ENCODE results near the gene LRMDA. TPM values are rescaled to one million over a fixed set of nuclear protein-coding genes. Genes with fewer than 3 reads are reported as not detected.

LRMDA gene
- total and polyA plus RNA-seq, 2 donors (not counting 3 experiments of a cell fraction or from before 2014, with no cell fraction given) = 9.7 to 18.0 TPM

- Histone ChIP-seq H3K4me3 (replicated peaks in 1 of 3; ENCODE audit: insufficient read depth in 1 of 3, low read depth in 1 of 3, low read length in 3 of 3) (no peak overlapping the region), H3K27ac (ENCODE audit: insufficient read depth, low read depth, low read length) (no peak overlapping the region), H3K4me1 (ENCODE audit: control insufficient read depth, extremely low read depth, insufficient read depth, low read length) (no peaks in the 10 kb centered on the region), H3K27me3 (ENCODE audit: control insufficient read depth in 2 of 2, insufficient read depth in 2 of 2, low read length in 2 of 2) (peaks cover 0 to 1% of the 10 kb centered on the region in 2 experiments), H3K36me3 (ENCODE audit: control insufficient read depth in 2 of 2, extremely low read depth in 1 of 2, insufficient read depth in 2 of 2, low read length in 2 of 2) (no peaks in the 10 kb centered on the region), H4K20me1 (replicated peaks; ENCODE audit: control insufficient read depth, extremely low read depth, insufficient read depth, low read length) (no peaks in the 10 kb centered on the region), H3K9me3 (replicated peaks; ENCODE audit: control insufficient read depth, insufficient read depth, low read length) (no peaks in the 10 kb centered on the region), H3K9me1 (replicated peaks; ENCODE audit: control insufficient read depth, extremely low read depth, insufficient read depth, low read length) (no peaks in the 10 kb centered on the region), H2AFZ (ENCODE audit: low read depth, low read length) (no peak overlapping the region), H3K4me2 (ENCODE audit: insufficient read depth, low read length) (no peak overlapping the region), H3K9ac (replicated peaks; ENCODE audit: extremely low read depth, insufficient read depth, low read length) (no peak overlapping the region), H3K79me2 (ENCODE audit: control insufficient read depth, insufficient read depth, low read length) (no peaks in the 10 kb centered on the region)
- intact Hi-C loops (cut with micrococcal nuclease) (no loop called here), dilution Hi-C loops (cut with MboI; ENCODE audit: extremely low pct_ligation_motif_present, low sequenced_read_pairs) (no loop called here)
- CTCF ChIA-PET = interaction anchor here (0.6 kb wide), 1 partner anchor 58 kb away, joined by 3 read pairs; no protein-coding TSS in a partner anchor
- DNase-seq (ENCODE audit: low read depth, low spot score) = no peak
- FAIRE-seq = no peak
- TF ChIP-seq JUN (IDR thresholded peaks at IDR 0.05; ENCODE audit: borderline replicate concordance, insufficient read depth, insufficient read length, low read depth) (no peak), CTCF (IDR thresholded peaks at IDR 0.05; ENCODE audit: extremely low read depth in 1 of 2, insufficient read depth in 1 of 2, low read depth in 1 of 2, low read length in 2 of 2) (no peak), POLR2AphosphoS5 (IDR thresholded peaks at IDR 0.05; ENCODE audit: insufficient read depth, low read depth, low read length) (no peak), POLR2A (IDR thresholded peaks at IDR 0.05; ENCODE audit: low read depth, low read length) (no peak), FOS (IDR thresholded peaks at IDR 0.05; ENCODE audit: borderline replicate concordance, insufficient read depth, low read length) (no peak), GATA2 (IDR thresholded peaks at IDR 0.05; ENCODE audit: insufficient read depth, insufficient read length, low read depth, low read length) (no peak), MYC (IDR thresholded peaks at IDR 0.05; ENCODE audit: low read depth, low read length) (no peak)
- BruUV-seq (replicated peaks) = no TSS peak
- POLR2A ChIA-PET = no interaction called here
Measured at GRCh38 chr10:75437693-75438092, 6.3 kb downstream of the LRMDA start.
